Measurements from ENCODE around the gene PERP.
"Not testable (repeated sequence)": the region's sequence is repeated elsewhere in the genome, so short reads cannot be mapped to it uniquely, and the experiment has no call there.

PERP gene

GRCh38 chr6:138105880-138106664, 1.1 kb downstream of the PERP start:
- DNase-seq, result peak; percentile 44

GRCh38 chr6:138105446-138105845, 1.8 kb downstream of the PERP start:
- DNase-seq, result no peak

GRCh38 chr6:138104618-138105213, 2.5 kb downstream of the PERP start:
- DNase-seq, result no peak

- no peak for DNase-seq
Measured at GRCh38 chr6:138103871-138104270, 3.3 kb downstream of the PERP start.

- no peak for DNase-seq
Measured at GRCh38 chr6:138101946-138102731, 5.1 kb downstream of the PERP start.

GRCh38 chr6:138099832-138100231, 7.4 kb downstream of the PERP start:
- DNase-seq, result no peak

- no peak for DNase-seq
Measured at GRCh38 chr6:138098306-138098705, 8.9 kb downstream of the PERP start.

GRCh38 chr6:138094260-138094659, 13.0 kb downstream of the PERP start:
- no peak for DNase-seq

- no peak for DNase-seq
Measured at GRCh38 chr6:138093632-138094031, 13.6 kb downstream of the PERP start.

- no peak for DNase-seq
Measured at GRCh38 chr6:138092686-138093085, 14.5 kb downstream of the PERP start.

- DNase-seq, result no peak
Measured at GRCh38 chr6:138089325-138089724, 17.9 kb downstream of the PERP start.

GRCh38 chr6:138088326-138088762, 18.9 kb downstream of the PERP start:
- no peak for DNase-seq

- no peak for DNase-seq
Measured at GRCh38 chr6:138087593-138088325, 19.5 kb downstream of the PERP start.

GRCh38 chr6:138086573-138087196, 20.5 kb downstream of the PERP start:
- DNase-seq, result no peak

GRCh38 chr6:138085839-138086222, 21.4 kb downstream of the PERP start:
- DNase-seq, result no peak

GRCh38 chr6:138084904-138085838, 22.0 kb downstream of the PERP start:
- DNase-seq, result no peak

GRCh38 chr6:138082232-138082631, 25.0 kb downstream of the PERP start:
- DNase-seq, result no peak

GRCh38 chr6:138079556-138079955, 27.7 kb downstream of the PERP start:
- not testable (repeated sequence) for DNase-seq

- no peak for DNase-seq
Measured at GRCh38 chr6:138078491-138078890, 28.7 kb downstream of the PERP start.

GRCh38 chr6:138073264-138073663, 34.0 kb downstream of the PERP start:
- no peak for DNase-seq

- DNase-seq, result no peak
Measured at GRCh38 chr6:138063726-138064125, 43.5 kb downstream of the PERP start.

Data from right kidney (tissue), 1 donor.